ENCODE measurements around the gene FAM216B. TPM values are rescaled to one million over a fixed set of nuclear protein-coding genes. Genes with fewer than 3 reads are reported as not detected.

FAM216B gene
- total RNA-seq, 1 experiment from 2014 or later = not detected

- ChIA-PET POLR2A (no interaction called here), CTCF (no interaction called here)
- Histone ChIP-seq H3K36me3 (ENCODE audit: control insufficient read depth, insufficient read depth, low read length) (no peaks in the 10 kb centered on the region), H3K4me1 (no peaks in the 10 kb centered on the region), H3K27me3 (replicated peaks; ENCODE audit: control insufficient read depth, insufficient read depth, low read length) (no peaks in the 10 kb centered on the region), H3K4me3 (ENCODE audit: low read depth, low read length) (no peak overlapping the region), H3K9me3 (no peaks in the 10 kb centered on the region)
- no TSS peak for BruUV-seq (replicated peaks)
- intact Hi-C loops (cut with micrococcal nuclease; ENCODE audit: unreplicated experiment) = loop anchor here (1.0 kb wide), 1 partner anchor 217 kb away; no protein-coding TSS in a partner anchor
- peak in 1 of 2 experiments; percentile 19 for TF ChIP-seq CTCF (IDR thresholded peaks at IDR 0.05; ENCODE audit: insufficient read depth in 1 of 2, low read depth in 1 of 2, low read length in 1 of 2, severe bottlenecking in 1 of 2, unreplicated experiment in 1 of 2)
- Mint-ChIP-seq H3K27me3 (ENCODE audit: insufficient read depth, unreplicated experiment) (peaks cover 6% of the 10 kb centered on the region), H3K36me3 (ENCODE audit: insufficient read depth, unreplicated experiment) (no peaks in the 10 kb centered on the region), H3K4me3 (ENCODE audit: unreplicated experiment) (no peak overlapping the region), H3K27ac (ENCODE audit: unreplicated experiment) (no peak overlapping the region), H3K9me3 (ENCODE audit: unreplicated experiment) (peaks cover 2% of the 10 kb centered on the region), H3K4me1 (ENCODE audit: low read depth, unreplicated experiment) (no peaks in the 10 kb centered on the region)
- peak in 1 of 2 experiments; percentile 29 for DNase-seq
These were observed 30.9 kb downstream of the FAM216B start for GRCh38 chr13:42812316-42812715.

- no peak overlapping the region for H3K4me3 ChIP-seq (ENCODE audit: low read depth, low read length)
- H3K9me3 ChIP-seq = no peaks in the 10 kb centered on the region
- Mint-ChIP-seq H3K4me1 (ENCODE audit: low read depth, unreplicated experiment) (no peaks in the 10 kb centered on the region), H3K36me3 (ENCODE audit: insufficient read depth, unreplicated experiment) (no peaks in the 10 kb centered on the region), H3K27me3 (ENCODE audit: insufficient read depth, unreplicated experiment) (peaks cover 5% of the 10 kb centered on the region), H3K27ac (ENCODE audit: unreplicated experiment) (no peak overlapping the region), H3K9me3 (ENCODE audit: unreplicated experiment) (peaks cover 19% of the 10 kb centered on the region), H3K4me3 (ENCODE audit: unreplicated experiment) (no peak overlapping the region)
- CTCF ChIA-PET = no interaction called here
- BruUV-seq (replicated peaks) = no TSS peak
- no peaks in the 10 kb centered on the region for H3K36me3 ChIP-seq (ENCODE audit: control insufficient read depth, insufficient read depth, low read length)
- H3K4me1 ChIP-seq = no peaks in the 10 kb centered on the region
- H3K27me3 ChIP-seq (replicated peaks; ENCODE audit: control insufficient read depth, insufficient read depth, low read length) = no peaks in the 10 kb centered on the region
- POLR2A ChIA-PET = interaction anchor here (0.5 kb wide), 1 partner anchor 574 kb away, joined by 4 read pairs; no protein-coding TSS in a partner anchor
- intact Hi-C loops (cut with micrococcal nuclease; ENCODE audit: unreplicated experiment) = no loop called here
- no peak for DNase-seq
- no peak for TF ChIP-seq CTCF (IDR thresholded peaks at IDR 0.05; ENCODE audit: insufficient read depth in 1 of 2, low read depth in 1 of 2, low read length in 1 of 2, severe bottlenecking in 1 of 2, unreplicated experiment in 1 of 2)
These were observed 33.5 kb downstream of the FAM216B start for GRCh38 chr13:42814868-42815267.

- TF ChIP-seq CTCF (IDR thresholded peaks at IDR 0.05; ENCODE audit: insufficient read depth in 1 of 2, low read depth in 1 of 2, low read length in 1 of 2, severe bottlenecking in 1 of 2, unreplicated experiment in 1 of 2) = no peak
- H3K36me3 Mint-ChIP-seq (ENCODE audit: insufficient read depth, unreplicated experiment) = no peaks in the 10 kb centered on the region
- Histone ChIP-seq H3K9me3 (no peaks in the 10 kb centered on the region), H3K36me3 (ENCODE audit: control insufficient read depth, insufficient read depth, low read length) (no peaks in the 10 kb centered on the region), H3K4me3 (ENCODE audit: low read depth, low read length) (no peak overlapping the region), H3K27me3 (replicated peaks; ENCODE audit: control insufficient read depth, insufficient read depth, low read length) (no peaks in the 10 kb centered on the region), H3K4me1 (no peaks in the 10 kb centered on the region)
- no peak for DNase-seq
- intact Hi-C loops (cut with micrococcal nuclease; ENCODE audit: unreplicated experiment) = no loop called here
- POLR2A ChIA-PET = no interaction called here
- H3K27ac Mint-ChIP-seq (ENCODE audit: unreplicated experiment) = no peak overlapping the region
- H3K4me3 Mint-ChIP-seq (ENCODE audit: unreplicated experiment) = no peak overlapping the region
- H3K9me3 Mint-ChIP-seq (ENCODE audit: unreplicated experiment) = peaks cover 19% of the 10 kb centered on the region
- CTCF ChIA-PET = no interaction called here
- peaks cover 5% of the 10 kb centered on the region for H3K27me3 Mint-ChIP-seq (ENCODE audit: insufficient read depth, unreplicated experiment)
- no TSS peak for BruUV-seq (replicated peaks)
- no peaks in the 10 kb centered on the region for H3K4me1 Mint-ChIP-seq (ENCODE audit: low read depth, unreplicated experiment)
These were observed 34.3 kb downstream of the FAM216B start for GRCh38 chr13:42815681-42816080.
